LoVo (cell line): ENCODE results near the gene ERICH3.

Experiments used
- DNase-seq: peaks from one replicate; pipeline ENCODE4 v3.0.0-alpha.2; 2016; ENCODE audit warnings: low spot score

The ERICH3 gene

GRCh38 chr1:74587888-74588287 lies 85.7 kb downstream of the ERICH3 start:
- no peak for DNase-seq

- DNase-seq = no peak
Measured at GRCh38 chr1:74586253-74586897, 87.2 kb downstream of the ERICH3 start.

GRCh38 chr1:74584185-74584584 lies 89.4 kb downstream of the ERICH3 start:
- no peak for DNase-seq

GRCh38 chr1:74583397-74583796 lies 90.2 kb downstream of the ERICH3 start:
- no peak for DNase-seq

GRCh38 chr1:74579425-74579824 lies 94.2 kb downstream of the ERICH3 start:
- DNase-seq = no peak

GRCh38 chr1:74578101-74578500 lies 95.5 kb downstream of the ERICH3 start:
- no peak for DNase-seq

GRCh38 chr1:74571891-74572290 lies 101.7 kb downstream of the ERICH3 start:
- no peak for DNase-seq

GRCh38 chr1:74571493-74571800 lies 102.1 kb downstream of the ERICH3 start:
- no peak for DNase-seq

GRCh38 chr1:74570797-74571492 lies 102.6 kb downstream of the ERICH3 start:
- DNase-seq = no peak

GRCh38 chr1:74549932-74550331 lies 123.7 kb downstream of the ERICH3 start:
- no peak for DNase-seq

- DNase-seq = no peak
Measured at GRCh38 chr1:74548961-74549750, 124.4 kb downstream of the ERICH3 start.

- DNase-seq = no peak
Measured at GRCh38 chr1:74545821-74546220, 127.8 kb downstream of the ERICH3 start.

GRCh38 chr1:74534241-74534640 lies 139.4 kb downstream of the ERICH3 start:
- DNase-seq = no peak

- no peak for DNase-seq
Measured at GRCh38 chr1:74531796-74532195, 141.8 kb downstream of the ERICH3 start.

GRCh38 chr1:74530892-74531291 lies 142.7 kb downstream of the ERICH3 start:
- DNase-seq = no peak

- DNase-seq = no peak
Measured at GRCh38 chr1:74528123-74528522, 145.5 kb downstream of the ERICH3 start.

- no peak for DNase-seq
Measured at GRCh38 chr1:74526708-74527107, 146.9 kb downstream of the ERICH3 start.

- no peak for DNase-seq
Measured at GRCh38 chr1:74523873-74524480, 149.6 kb downstream of the ERICH3 start.

GRCh38 chr1:74522148-74522547 lies 151.4 kb downstream of the ERICH3 start:
- DNase-seq = no peak
